H9 (cell line): ENCODE data around the gene RPL11. TPM values are rescaled to one million over a fixed set of nuclear protein-coding genes. Genes with fewer than 3 reads are reported as not detected.

Experiments
- DNase-seq: peaks from one replicate; pipeline ENCODE4 v3.0.0-alpha.2; 2017
- H2AFZ ChIP-seq: one replicate; pipeline ENCODE4 v1.6.1; 2013; ENCODE audit warnings: mild to moderate bottlenecking, low read length, control low read depth, moderate library complexity
- H2AK5ac ChIP-seq: 2 replicates; pipeline ENCODE4 v1.6.1; 2013; ENCODE audit warnings: low read length, control low read depth, mixed read lengths; ENCODE audit not compliant: insufficient read length
- H2BK120ac ChIP-seq: one replicate; pipeline ENCODE4 v1.6.1; 2013; ENCODE audit warnings: low read depth, mild to moderate bottlenecking, low read length, control low read depth, inconsistent platforms; ENCODE audit not compliant: poor library complexity, severe bottlenecking
- H2BK12ac ChIP-seq: 2 replicates; pipeline ENCODE4 v1.6.1; 2013; ENCODE audit warnings: low read length, control low read depth, mixed read lengths, low read depth; ENCODE audit not compliant: insufficient read length
- H2BK15ac ChIP-seq: 2 replicates; pipeline ENCODE4 v1.6.1; 2013; ENCODE audit warnings: low read depth, low read length, control low read depth
- H2BK20ac ChIP-seq: one replicate; pipeline ENCODE4 v1.6.1; 2013; ENCODE audit warnings: low read depth, mild to moderate bottlenecking, low read length, control low read depth, inconsistent platforms; ENCODE audit not compliant: poor library complexity, severe bottlenecking
- H2BK5ac ChIP-seq: 2 replicates; pipeline ENCODE4 v1.6.1; 2013; ENCODE audit warnings: low read length, control low read depth, mixed read lengths; ENCODE audit not compliant: insufficient read length
- H3K14ac ChIP-seq: 2 replicates; pipeline ENCODE4 v1.6.1; 2013; ENCODE audit warnings: low read length, control low read depth; ENCODE audit not compliant: insufficient read depth
- H3K18ac ChIP-seq: 2 replicates; pipeline ENCODE4 v1.6.1; 2013; ENCODE audit warnings: low read depth, mild to moderate bottlenecking, mixed read lengths, low read length, control low read depth; ENCODE audit not compliant: insufficient read length
- H3K23ac ChIP-seq: 2 replicates; pipeline ENCODE4 v1.6.1; 2013; ENCODE audit warnings: low read length, control low read depth, mixed read lengths, low read depth; ENCODE audit not compliant: insufficient read length
- H3K23me2 ChIP-seq: 2 replicates; pipeline ENCODE4 v1.6.1; 2013; ENCODE audit warnings: low read depth, mild to moderate bottlenecking, mixed read lengths, low read length, control low read depth; ENCODE audit not compliant: insufficient read length, poor library complexity, severe bottlenecking
- H3K27ac ChIP-seq: 2 replicates; pipeline ENCODE4 v1.5.1; 2013; ENCODE audit warnings: low read length, control low read depth, mixed read lengths, low read depth; ENCODE audit not compliant: insufficient read length
- H3K27me3 ChIP-seq: 2 replicates; pipeline ENCODE4 v1.6.1; 2013; ENCODE audit warnings: low read length, control low read depth, inconsistent platforms; ENCODE audit not compliant: insufficient read depth
- H3K4ac ChIP-seq: 2 replicates; pipeline ENCODE4 v1.6.1; 2013; ENCODE audit warnings: low read depth, mild to moderate bottlenecking, control low read depth, inconsistent platforms, low read length, moderate library complexity
- H3K4me1 ChIP-seq: 2 replicates; pipeline ENCODE4 v1.6.1; 2013; ENCODE audit warnings: low read length, control low read depth, inconsistent platforms; ENCODE audit not compliant: insufficient read depth
- H3K4me2 ChIP-seq: 2 replicates; pipeline ENCODE4 v1.6.1; 2013; ENCODE audit warnings: low read length, control low read depth, mixed read lengths; ENCODE audit not compliant: insufficient read length, insufficient read depth
- H3K56ac ChIP-seq: 2 replicates; pipeline ENCODE4 v1.6.1; 2013; ENCODE audit warnings: low read depth, mild to moderate bottlenecking, mixed read lengths, low read length, control low read depth; ENCODE audit not compliant: insufficient read length
- H3K79me1 ChIP-seq: 2 replicates; pipeline ENCODE4 v1.6.1; 2013; ENCODE audit warnings: low read depth, mild to moderate bottlenecking, moderate library complexity, low read length, control low read depth, inconsistent platforms; ENCODE audit not compliant: insufficient read depth, poor library complexity, severe bottlenecking
- H3K79me2 ChIP-seq: 2 replicates; pipeline ENCODE4 v1.6.1; 2013; ENCODE audit warnings: low read length, control low read depth, inconsistent platforms; ENCODE audit not compliant: insufficient read depth
- H3K9ac ChIP-seq: 2 replicates; pipeline ENCODE4 v1.6.1; 2013; ENCODE audit warnings: low read length, control low read depth, mixed read lengths; ENCODE audit not compliant: insufficient read length; ENCODE audit errors: extremely low read depth
- H3K9me3 ChIP-seq: one replicate; pipeline ENCODE4 v1.6.1; 2013; ENCODE audit warnings: low read depth, low read length, inconsistent platforms; ENCODE audit not compliant: control insufficient read depth
- H3T11ph ChIP-seq: one replicate; pipeline ENCODE4 v1.6.1; 2013; ENCODE audit warnings: mild to moderate bottlenecking, low read length, control low read depth, inconsistent platforms
- H4K20me1 ChIP-seq: one replicate; pipeline ENCODE4 v1.6.1; 2013; ENCODE audit not compliant: control insufficient read depth, insufficient read length, insufficient read depth
- H4K5ac ChIP-seq: 2 replicates; pipeline ENCODE4 v1.6.1; 2013; ENCODE audit warnings: low read depth, mild to moderate bottlenecking, mixed read lengths, low read length, control low read depth; ENCODE audit not compliant: insufficient read length
- H4K8ac ChIP-seq: replicated peaks from 2 replicates; pipeline ENCODE4 v1.6.1; 2013; ENCODE audit warnings: low read length, control low read depth, mixed read lengths, low read depth; ENCODE audit not compliant: insufficient read length
- H4K91ac ChIP-seq: 2 replicates; pipeline ENCODE4 v1.6.1; 2013; ENCODE audit warnings: low read depth, mild to moderate bottlenecking, moderate library complexity, mixed read lengths, low read length, control low read depth; ENCODE audit not compliant: insufficient read length
- H3K27ac Mint-ChIP-seq, 3 experiments: 2 replicates in 2 of 3; 3 replicates in 1 of 3; pipeline ENCODE4 v1.8.0; 2020 to 2021; ENCODE audit warnings: mixed read lengths in 3 of 3, mild to moderate bottlenecking in 1 of 3, moderate library complexity in 1 of 3
- H3K27me3 Mint-ChIP-seq: 2 replicates; pipeline ENCODE4 v1.8.0; 2021; ENCODE audit warnings: low read depth, mild to moderate bottlenecking, moderate library complexity, mixed read lengths
- H3K36me3 Mint-ChIP-seq, 3 experiments: 2 replicates in 2 of 3; 3 replicates in 1 of 3; pipeline ENCODE4 v1.8.0; 2020 to 2021; ENCODE audit warnings: low read depth in 3 of 3, mixed read lengths in 3 of 3; ENCODE audit not compliant: insufficient read depth in 1 of 3
- H3K4me1 Mint-ChIP-seq, 2 experiments: 2 replicates each; pipeline ENCODE4 v1.8.0; 2020; ENCODE audit warnings: mixed read lengths in 2 of 2
- H3K4me3 Mint-ChIP-seq, 2 experiments: 2 replicates in 1 of 2; 3 replicates in 1 of 2; pipeline ENCODE4 v1.8.0; 2020 to 2021; ENCODE audit warnings: mild to moderate bottlenecking in 2 of 2, mixed read lengths in 2 of 2, moderate library complexity in 1 of 2
- H3K9me3 Mint-ChIP-seq, 2 experiments: 2 replicates in 1 of 2; 3 replicates in 1 of 2; pipeline ENCODE4 v1.8.0; 2020; ENCODE audit warnings: mild to moderate bottlenecking in 2 of 2, mixed read lengths in 2 of 2, moderate library complexity in 1 of 2
- CTCF ChIP-seq: fragments of 200-600 bp; sonication (generic); conservative IDR thresholded peaks from 3 replicates; pipeline ENCODE4 v1.8.0; 2021; ENCODE audit warnings: antibody characterized with exemption, mild to moderate bottlenecking
- WGBS: extraction: QIAGEN DNeasy Blood & Tissue Kit; methylation state at CpG from one replicate; pipeline ENCODE4 v1.1.7; 2013; ENCODE audit warnings: missing lambda C conversion rate, low lambda C conversion rate, mixed read lengths; ENCODE audit not compliant: insufficient read length; ENCODE audit errors: extremely low coverage; 5-methylcytosine and 5-hydroxymethylcytosine counted together
- total RNA-seq: library from RNA; stranded (reverse); gene quantifications from 2 replicates; pipeline ENCODE4 v1.2.1, GENCODE V29; 2021

RPL11 gene
- total RNA-seq, 1 experiment from 2014 or later: 1,618 TPM

- no peaks in the 10 kb centered on the region for H4K20me1 ChIP-seq
- H2BK15ac ChIP-seq: no peak overlapping the region
- TF ChIP-seq CTCF: no peak
- Mint-ChIP-seq H3K9me3 (no peaks in the 10 kb centered on the region), H3K27me3 (no peaks in the 10 kb centered on the region), H3K27ac (no peak overlapping the region), H3K4me1 (peaks cover 2 to 6% of the 10 kb centered on the region in 2 experiments; a peak in 2 of 4 replicates), H3K36me3 (no peaks in the 10 kb centered on the region; a peak in 1 of 7 replicates), H3K4me3 (no peak overlapping the region)
- H3K9me3 ChIP-seq: no peaks in the 10 kb centered on the region
- no peak overlapping the region for H2AK5ac ChIP-seq
- no peak overlapping the region for H3K4ac ChIP-seq
- no peak overlapping the region for H4K5ac ChIP-seq
- no peak overlapping the region for H3K56ac ChIP-seq
- H3K4me1 ChIP-seq: no peaks in the 10 kb centered on the region
- no peak overlapping the region for H3K18ac ChIP-seq
- H3K79me2 ChIP-seq: peaks cover 4% of the 10 kb centered on the region; the same call in 1 of the 2 replicates
- DNase-seq: no peak
- no peak overlapping the region for H2BK12ac ChIP-seq
- no peaks in the 10 kb centered on the region for H3K27me3 ChIP-seq
- no peak overlapping the region for H2BK20ac ChIP-seq
- no peak overlapping the region for H4K91ac ChIP-seq
- H3T11ph ChIP-seq: no peak overlapping the region
- WGBS: no CpG with 5 or more reads among the region's 2 CpGs
- H2BK120ac ChIP-seq: no peak overlapping the region
- H3K4me2 ChIP-seq: no peak overlapping the region
- H3K79me1 ChIP-seq: no peaks in the 10 kb centered on the region
- H2BK5ac ChIP-seq: no peak overlapping the region
- H3K23ac ChIP-seq: no peak overlapping the region
- H3K27ac ChIP-seq: no peak overlapping the region
- H3K9ac ChIP-seq: no peak overlapping the region
- no peak overlapping the region for H4K8ac ChIP-seq
- no peak overlapping the region for H3K14ac ChIP-seq
- no peaks in the 10 kb centered on the region for H3K23me2 ChIP-seq
- H2AFZ ChIP-seq: no peak overlapping the region
Observed at GRCh38 chr1:23726686-23727085, 35.1 kb downstream of the RPL11 start.
